ENCODE data around the gene COIL.
"Not testable (repeated sequence)": the region's sequence is repeated elsewhere in the genome, so short reads cannot be mapped to it uniquely, and the experiment has no call there.

Gene COIL, protein sequence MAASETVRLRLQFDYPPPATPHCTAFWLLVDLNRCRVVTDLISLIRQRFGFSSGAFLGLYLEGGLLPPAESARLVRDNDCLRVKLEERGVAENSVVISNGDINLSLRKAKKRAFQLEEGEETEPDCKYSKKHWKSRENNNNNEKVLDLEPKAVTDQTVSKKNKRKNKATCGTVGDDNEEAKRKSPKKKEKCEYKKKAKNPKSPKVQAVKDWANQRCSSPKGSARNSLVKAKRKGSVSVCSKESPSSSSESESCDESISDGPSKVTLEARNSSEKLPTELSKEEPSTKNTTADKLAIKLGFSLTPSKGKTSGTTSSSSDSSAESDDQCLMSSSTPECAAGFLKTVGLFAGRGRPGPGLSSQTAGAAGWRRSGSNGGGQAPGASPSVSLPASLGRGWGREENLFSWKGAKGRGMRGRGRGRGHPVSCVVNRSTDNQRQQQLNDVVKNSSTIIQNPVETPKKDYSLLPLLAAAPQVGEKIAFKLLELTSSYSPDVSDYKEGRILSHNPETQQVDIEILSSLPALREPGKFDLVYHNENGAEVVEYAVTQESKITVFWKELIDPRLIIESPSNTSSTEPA

GRCh38 chr17:56960596-56961538, at the start of gene COIL:
TSS of gene COIL (minus strand) at chr17:56961050. CDS start at chr17:56961019, 31 bp downstream.
- DNase-seq, result peak; percentile 94

DNA sequence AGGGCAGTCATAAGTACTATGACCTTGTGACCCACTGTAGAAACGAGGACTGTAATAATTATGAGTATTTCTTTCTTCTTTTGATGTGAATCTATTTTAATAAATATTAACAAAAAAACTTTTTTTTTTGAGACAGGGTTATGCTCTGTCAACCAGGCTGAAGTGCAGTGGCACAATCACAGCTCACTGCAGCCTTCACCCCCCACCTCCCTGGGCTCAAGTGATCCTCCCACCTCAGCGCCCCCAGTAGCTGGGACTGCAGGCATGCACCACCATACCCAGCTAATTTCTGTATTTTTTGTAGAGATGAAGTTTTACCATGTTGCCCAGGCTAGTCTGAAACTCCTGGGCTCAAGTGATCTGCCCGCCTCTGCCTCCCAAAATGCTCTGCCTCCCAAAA, 49.6 kb upstream of the COIL start:
- DNase-seq, result no peak

DNA sequence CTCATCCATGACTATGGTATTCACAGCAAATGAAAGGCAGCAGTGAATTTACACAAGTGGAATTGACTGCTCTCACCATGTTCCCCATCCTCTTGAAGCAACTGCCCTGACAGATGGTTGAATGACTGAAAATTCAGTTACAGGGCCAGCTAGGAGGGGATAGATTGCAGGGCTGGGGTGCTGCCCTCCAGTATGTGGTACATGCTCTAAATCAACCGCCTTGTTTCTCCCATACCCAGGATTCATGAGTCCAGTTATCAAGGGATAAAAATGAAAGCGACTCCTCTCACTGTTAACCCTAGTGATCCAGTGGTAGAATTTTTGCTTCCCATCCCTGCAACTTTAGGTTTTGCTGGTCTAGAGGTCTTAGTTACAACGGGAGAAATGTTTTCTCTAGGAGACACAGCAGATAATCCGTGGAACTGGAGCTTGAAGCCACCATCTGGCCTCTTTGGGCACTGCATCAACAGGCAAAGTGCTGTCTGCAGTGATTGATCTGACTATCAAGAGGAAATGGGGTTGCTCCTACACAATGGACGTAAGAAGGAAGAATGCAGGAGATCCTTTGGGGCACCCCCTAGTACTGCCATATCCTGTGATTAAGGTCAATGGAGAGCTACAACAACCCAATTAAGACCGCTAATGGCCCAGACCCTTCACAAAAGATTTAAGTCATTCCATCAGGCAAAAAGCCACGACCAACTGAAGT, 49.0 kb upstream of the COIL start:
- peak; percentile 69 for DNase-seq

- no peak for DNase-seq
Observed at GRCh38 chr17:57008958-57009357, 48.1 kb upstream of the COIL start.

GRCh38 chr17:57006040-57006439, 45.2 kb upstream of the COIL start:
- DNase-seq, result no peak

DNA sequence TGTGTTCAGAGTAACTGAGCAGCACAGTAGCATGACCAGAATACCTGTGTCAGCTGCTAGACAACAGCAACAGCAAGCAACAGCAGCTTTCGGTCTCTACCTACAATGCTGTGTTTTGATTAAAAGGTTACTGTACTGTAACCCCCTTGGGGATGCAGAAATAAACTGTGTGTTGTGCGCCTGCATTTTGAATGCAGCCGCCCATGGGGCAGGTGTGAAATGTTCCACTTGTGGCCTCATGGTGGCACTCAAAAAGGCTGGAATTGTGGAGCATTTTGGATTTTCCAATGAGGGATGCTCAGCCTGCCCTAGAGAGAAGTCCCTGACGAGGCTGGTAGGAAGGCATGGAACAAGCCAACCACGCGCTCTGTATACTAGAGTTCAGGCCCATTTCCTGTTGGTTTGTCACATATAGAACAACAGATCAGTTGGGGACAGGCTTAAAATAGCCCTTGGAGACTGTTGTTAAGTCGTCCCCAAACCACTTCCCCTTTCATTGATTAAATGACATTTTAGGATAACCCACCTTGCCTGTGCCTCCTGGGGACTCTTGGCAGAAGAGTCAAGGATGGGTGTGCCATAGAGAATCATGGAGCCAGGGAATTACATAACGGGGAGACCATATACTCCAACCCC, 44.2 kb upstream of the COIL start:
- peak; percentile 39 for DNase-seq

DNA sequence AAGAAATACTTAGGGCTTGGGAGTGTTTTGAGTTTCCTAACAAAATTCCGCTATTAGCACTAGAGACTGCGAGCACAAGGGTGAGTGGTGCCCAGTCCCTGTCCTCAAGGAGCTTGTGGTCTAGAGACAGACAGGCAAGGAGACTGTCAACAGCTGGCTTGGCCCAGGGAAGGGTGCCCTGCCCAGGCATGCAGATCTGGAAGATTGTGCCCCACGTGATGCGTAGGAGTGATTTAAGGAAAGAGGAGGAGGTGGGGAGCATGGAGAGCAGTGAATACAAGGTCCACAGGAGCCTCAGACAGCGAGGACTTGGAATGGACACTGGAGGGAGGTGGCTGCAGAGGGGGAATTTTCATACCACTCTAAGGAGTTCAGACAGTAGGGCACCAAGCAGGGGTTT, 42.1 kb upstream of the COIL start:
- DNase-seq, result no peak

DNA sequence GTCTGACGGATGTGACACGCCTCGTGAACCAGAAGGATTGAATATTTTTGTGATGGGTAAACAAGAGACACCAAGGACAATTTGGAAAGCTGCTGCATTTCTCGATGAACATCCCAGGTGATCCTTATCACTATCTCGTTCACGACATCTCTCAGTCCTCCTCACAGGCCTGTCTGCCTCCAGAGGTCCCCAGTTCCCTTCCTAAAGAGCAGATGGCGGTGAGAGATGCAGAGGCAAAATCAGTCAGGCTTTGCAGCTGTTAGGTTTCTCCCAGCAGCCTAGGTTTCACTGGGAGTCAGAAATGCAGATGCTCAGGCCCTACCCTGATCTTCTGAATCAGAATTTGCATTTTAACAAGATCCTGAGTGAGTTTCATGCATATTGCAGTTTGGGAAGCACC, 40.7 kb upstream of the COIL start:
- DNase-seq, result peak; percentile 24

- no peak for DNase-seq
Observed at GRCh38 chr17:56997313-56997712, 36.5 kb upstream of the COIL start.

GRCh38 chr17:56995766-56996165, 34.9 kb upstream of the COIL start:
- no peak for DNase-seq

GRCh38 chr17:56994009-56994792, 33.4 kb upstream of the COIL start:
- DNase-seq, result no peak

- no peak for DNase-seq
Observed at GRCh38 chr17:56992364-56992763, 31.5 kb upstream of the COIL start.

DNA sequence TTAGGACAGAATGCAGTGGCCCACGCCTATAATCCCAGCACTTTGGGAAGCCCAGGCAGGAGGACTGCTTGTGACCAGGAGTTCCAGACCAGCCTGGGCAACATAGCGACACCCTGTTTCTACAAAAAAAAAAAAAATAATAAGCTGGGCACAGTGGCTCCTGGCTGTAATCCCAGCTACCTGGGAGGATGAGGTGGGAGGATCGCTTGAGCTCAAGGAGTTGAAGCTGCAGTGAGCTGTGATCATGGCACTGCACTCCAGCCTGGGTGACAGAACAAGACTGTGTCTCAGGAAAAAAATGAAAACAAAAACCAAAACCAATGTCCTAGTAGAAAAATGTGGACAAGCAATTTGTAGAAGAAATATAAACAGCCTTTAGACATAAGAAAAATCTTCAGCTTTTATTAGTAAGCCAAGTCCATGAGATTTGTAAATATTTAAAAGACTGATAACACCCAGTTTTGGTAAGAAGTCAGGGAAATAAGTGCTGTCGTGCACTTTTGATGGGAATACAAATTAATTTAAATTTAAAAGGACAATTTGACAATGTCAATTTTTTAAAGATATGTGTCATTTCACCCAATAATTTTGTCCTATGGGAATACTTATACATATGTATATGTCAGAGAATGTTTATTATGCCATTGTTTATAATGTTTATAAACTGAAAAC, 28.2 kb upstream of the COIL start:
- no peak for DNase-seq

GRCh38 chr17:56987283-56987834, 26.5 kb upstream of the COIL start:
- no peak for DNase-seq

DNA sequence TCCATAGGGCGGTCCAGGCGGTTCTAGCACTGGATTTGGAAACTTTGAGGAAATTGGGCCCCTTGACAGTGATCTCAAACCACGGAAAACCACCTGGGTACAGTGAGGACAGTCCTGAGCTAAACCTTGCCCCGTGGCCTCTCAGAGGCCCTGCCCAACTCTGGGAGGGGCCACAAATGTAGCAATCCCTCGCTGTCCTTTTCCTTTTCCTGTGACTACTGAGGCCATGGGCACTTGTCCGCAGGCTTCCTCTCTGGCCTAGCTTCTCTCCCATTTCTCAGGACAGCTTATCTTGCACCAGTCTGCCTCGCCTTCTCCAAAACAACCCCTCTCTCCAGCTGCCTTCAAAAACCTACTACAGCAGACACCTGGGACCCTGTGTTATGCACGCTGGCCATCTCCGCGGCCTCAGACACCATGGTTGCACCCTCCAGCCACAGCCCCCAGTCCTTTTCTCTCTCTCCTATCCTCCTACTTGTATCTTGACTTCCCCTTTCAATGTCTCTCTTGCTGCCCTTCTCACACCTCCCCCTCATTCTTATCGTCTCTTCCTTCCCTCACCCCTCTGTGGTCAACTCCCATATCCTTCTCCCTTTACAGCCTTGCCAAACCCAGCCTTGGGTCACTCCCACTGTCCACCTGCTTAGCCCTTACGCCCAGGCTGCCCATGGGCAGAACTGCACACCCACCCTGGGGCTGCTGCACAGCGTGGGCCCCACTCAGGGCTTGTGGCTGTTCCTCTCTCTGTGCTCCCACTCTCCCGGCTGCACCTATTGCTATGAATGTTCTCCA, 24.7 kb upstream of the COIL start:
- DNase-seq, result no peak

- DNase-seq, result no peak
Observed at GRCh38 chr17:56983366-56983765, 22.5 kb upstream of the COIL start.

DNA sequence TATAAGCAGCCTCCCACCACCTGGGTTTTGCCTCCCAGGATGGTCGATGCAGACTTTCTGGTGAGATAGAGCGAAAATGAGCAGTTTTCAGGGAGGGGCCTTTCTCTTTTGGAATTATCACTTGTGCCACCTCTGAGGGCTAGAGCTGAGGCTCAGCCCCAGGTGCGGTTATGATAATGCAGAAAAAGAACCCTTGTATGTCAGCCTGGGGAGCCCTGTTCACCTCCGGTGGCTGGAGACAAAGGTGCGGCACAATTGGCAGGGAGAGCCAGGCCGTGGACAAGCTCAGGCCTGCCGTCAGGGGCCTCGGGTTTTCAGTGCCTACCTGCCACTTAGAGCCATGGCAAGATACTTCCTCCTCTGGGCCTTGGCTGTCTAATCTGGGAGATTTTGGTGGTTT, 21.5 kb upstream of the COIL start:
- DNase-seq, result no peak

DNA sequence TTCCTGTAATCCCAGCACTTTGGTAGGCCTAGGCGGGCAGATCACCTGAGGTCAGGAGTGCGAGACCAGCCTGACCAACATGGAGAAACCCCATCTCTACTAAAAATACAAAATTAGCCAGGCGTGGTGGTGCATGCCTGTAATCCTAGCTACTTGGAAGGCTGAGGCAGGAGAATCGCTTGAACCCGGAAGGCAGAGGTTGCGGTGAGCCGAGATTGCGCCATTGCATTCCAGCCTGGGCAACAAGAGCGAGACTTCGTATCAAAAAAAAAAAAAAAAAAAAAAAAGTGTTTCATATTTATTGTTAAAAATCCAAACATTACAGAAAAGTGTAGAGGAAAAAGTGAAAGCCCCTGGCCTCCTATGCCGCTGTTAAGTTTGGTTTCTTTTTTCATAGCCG, 19.7 kb upstream of the COIL start:
- not testable (repeated sequence) for DNase-seq

- DNase-seq, result no peak
Observed at GRCh38 chr17:56979091-56979480, 18.2 kb upstream of the COIL start.

Data from DMS53 (cell line).